Suprapubic skin (tissue), 4 donors: ENCODE results near the gene MCUR1. TPM values are rescaled to one million over a fixed set of nuclear protein-coding genes. Genes with fewer than 3 reads are reported as not detected.
A peak's percentile ranks its signal among the peaks of the same experiment; 100 is the strongest.

ENCODE experiments used
- DNase-seq, 2 donors: peaks; one replicate each; pipeline ENCODE4 v3.0.0-alpha.2; 2019; ENCODE audit warnings: low spot score in 2 of 2
- H3K27ac ChIP-seq: fragments of 200-600 bp; sonication (generic); one replicate; pipeline ENCODE4 v1.5.1; 2019
- H3K27me3 ChIP-seq: fragments of 200-600 bp; sonication (generic); one replicate; pipeline ENCODE4 v1.5.1; 2019
- H3K36me3 ChIP-seq: fragments of 200-600 bp; sonication (generic); one replicate; pipeline ENCODE4 v1.5.1; 2019
- H3K4me1 ChIP-seq: fragments of 200-600 bp; sonication (generic); one replicate; pipeline ENCODE4 v1.5.1; 2019
- H3K4me3 ChIP-seq: fragments of 200-600 bp; sonication (generic); one replicate; pipeline ENCODE4 v1.5.1; 2019; ENCODE audit warnings: mild to moderate bottlenecking
- H3K9me3 ChIP-seq: fragments of 200-600 bp; sonication (generic); one replicate; pipeline ENCODE4 v1.5.1; 2019
- EP300 ChIP-seq: sonication (generic); formaldehyde crosslinking; IDR thresholded peaks from one replicate; pipeline ENCODE4 v1.6.1; 2017; ENCODE audit warnings: antibody characterized with exemption
- POLR2A ChIP-seq, 2 donors: fragments of 450-650 bp; IDR thresholded peaks; one replicate each; pipeline ENCODE4 v1.6.1; 2017; ENCODE audit warnings: antibody characterized with exemption in 2 of 2, mild to moderate bottlenecking in 2 of 2, moderate library complexity in 2 of 2
- POLR2AphosphoS5 ChIP-seq, 3 donors: sonication (generic); formaldehyde crosslinking; IDR thresholded peaks; one replicate each; pipeline ENCODE4 v1.6.1; 2017; ENCODE audit warnings: antibody characterized with exemption in 3 of 3
- WGBS: methylation state at CpG from one replicate; pipeline ENCODE4 v1.1.5; 2018; 5-methylcytosine and 5-hydroxymethylcytosine counted together
- total RNA-seq, 4 donors: library from RNA; depleted of rRNA; stranded (reverse); fragments of >200 nt; gene quantifications; one replicate each; pipeline ENCODE4 v1.1.0, GENCODE V29; 2016
- TF ChIP-seq, protein P1 (sequence below), 2 donors: fragments of 200-600 bp in 1 of 2; fragments of 450-650 bp in 1 of 2; sonication (generic) in 1 of 2; IDR thresholded peaks; one replicate each; pipeline ENCODE4 v1.5.1; 2016 to 2019; ENCODE audit warnings: antibody characterized with exemption in 2 of 2, mild to moderate bottlenecking in 1 of 2, moderate library complexity in 1 of 2

The MCUR1 gene
- total RNA-seq, 4 donors from 2014 or later, result 20.8 to 30.7 (median 27.8) TPM

DNA sequence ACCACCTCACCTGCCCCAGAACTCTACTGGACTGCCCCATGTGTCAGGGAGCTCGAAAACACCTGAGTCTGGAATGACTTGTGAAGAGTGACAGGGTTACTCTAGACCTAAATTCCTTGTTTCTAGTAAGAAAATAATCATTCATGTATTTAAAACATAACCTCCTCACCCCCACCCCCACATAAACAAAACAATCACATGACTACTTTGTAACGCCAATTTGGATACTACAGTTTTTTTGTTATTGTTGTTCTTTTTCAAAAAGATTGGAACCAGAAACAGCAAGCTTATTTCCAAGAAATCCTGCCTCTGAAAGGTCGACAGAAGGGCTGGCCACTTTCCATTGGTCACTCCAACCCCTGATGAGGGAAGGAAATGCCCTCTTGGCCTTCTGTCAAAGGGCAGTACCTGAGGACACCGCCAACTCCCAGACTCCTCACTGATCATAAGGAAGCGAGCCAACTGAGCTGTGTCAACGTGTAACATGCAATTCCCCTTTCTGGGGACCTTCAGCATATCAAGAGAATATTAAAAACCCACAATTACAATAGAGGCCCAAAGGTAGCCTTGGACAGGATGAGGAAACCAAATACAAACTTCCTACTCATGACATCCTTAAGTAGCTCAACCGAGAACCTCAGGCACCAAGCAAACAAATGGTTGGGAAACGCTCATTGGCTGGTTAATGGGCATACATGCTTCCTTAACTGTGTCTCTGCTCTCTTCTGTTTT is 2.6 kb downstream of the MCUR1 start:
- H3K27ac ChIP-seq, result peak overlapping the region; percentile 34
- H3K27me3 ChIP-seq, result no peaks in the 10 kb centered on the region
- no peak for DNase-seq
- no peaks in the 10 kb centered on the region for H3K9me3 ChIP-seq
- H3K36me3 ChIP-seq, result peaks cover under 1% of the 10 kb centered on the region
- no peak overlapping the region for H3K4me3 ChIP-seq
- TF ChIP-seq EP300 (no peak), POLR2AphosphoS5 (IDR thresholded peaks at IDR 0.05) (no peak), POLR2A (IDR thresholded peaks at IDR 0.05) (no peak)
- TF ChIP-seq, protein P1, sequence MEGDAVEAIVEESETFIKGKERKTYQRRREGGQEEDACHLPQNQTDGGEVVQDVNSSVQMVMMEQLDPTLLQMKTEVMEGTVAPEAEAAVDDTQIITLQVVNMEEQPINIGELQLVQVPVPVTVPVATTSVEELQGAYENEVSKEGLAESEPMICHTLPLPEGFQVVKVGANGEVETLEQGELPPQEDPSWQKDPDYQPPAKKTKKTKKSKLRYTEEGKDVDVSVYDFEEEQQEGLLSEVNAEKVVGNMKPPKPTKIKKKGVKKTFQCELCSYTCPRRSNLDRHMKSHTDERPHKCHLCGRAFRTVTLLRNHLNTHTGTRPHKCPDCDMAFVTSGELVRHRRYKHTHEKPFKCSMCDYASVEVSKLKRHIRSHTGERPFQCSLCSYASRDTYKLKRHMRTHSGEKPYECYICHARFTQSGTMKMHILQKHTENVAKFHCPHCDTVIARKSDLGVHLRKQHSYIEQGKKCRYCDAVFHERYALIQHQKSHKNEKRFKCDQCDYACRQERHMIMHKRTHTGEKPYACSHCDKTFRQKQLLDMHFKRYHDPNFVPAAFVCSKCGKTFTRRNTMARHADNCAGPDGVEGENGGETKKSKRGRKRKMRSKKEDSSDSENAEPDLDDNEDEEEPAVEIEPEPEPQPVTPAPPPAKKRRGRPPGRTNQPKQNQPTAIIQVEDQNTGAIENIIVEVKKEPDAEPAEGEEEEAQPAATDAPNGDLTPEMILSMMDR (IDR thresholded peaks at IDR 0.05), result no peak
- 52% methylated on average over 8 of the region's 8 CpGs for WGBS
- peaks cover 32% of the 10 kb centered on the region for H3K4me1 ChIP-seq

DNA sequence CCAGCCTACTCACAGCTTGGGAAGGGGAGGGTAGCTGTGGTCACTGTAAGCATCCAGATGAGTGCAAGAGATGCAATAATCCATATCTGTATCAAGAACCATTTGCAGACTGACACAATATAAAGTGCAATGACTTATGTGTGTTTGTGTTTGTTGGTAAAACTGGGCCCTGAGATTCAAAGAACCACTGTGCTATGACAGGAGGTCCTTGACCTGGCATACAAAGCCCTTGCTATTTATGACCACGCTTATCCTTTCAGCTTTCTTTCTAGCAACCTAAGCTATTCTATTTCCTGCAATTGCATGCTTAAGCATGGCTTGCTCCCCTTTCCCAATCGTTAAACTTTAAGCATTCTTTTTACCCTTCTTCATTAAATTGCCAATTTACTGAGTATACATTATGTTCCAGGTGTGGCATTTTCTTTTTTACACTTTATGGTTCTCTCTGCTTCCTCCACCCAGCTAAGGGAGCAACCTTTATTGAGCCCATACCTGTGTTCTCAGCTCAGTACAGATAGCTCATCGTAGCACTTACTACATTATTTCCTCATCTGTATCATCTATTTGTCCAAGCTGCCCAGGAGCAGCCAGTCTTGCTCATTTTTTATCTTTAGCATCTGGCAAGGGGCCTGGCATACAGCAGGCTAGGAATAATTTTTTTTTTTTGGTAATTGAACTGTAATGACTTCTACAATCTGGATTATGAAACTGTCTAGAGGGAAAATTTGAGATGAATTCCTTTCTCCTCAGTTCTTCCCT is 3.5 kb downstream of the MCUR1 start:
- Histone ChIP-seq H3K27me3 (no peaks in the 10 kb centered on the region), H3K9me3 (no peaks in the 10 kb centered on the region), H3K27ac (peak overlapping the region; percentile 34), H3K4me3 (no peak overlapping the region), H3K4me1 (peaks cover 32% of the 10 kb centered on the region), H3K36me3 (peaks cover 9% of the 10 kb centered on the region)
- no peak for TF ChIP-seq POLR2AphosphoS5 (IDR thresholded peaks at IDR 0.05)
- TF ChIP-seq POLR2A (IDR thresholded peaks at IDR 0.05), result no peak
- TF ChIP-seq, protein P1 (IDR thresholded peaks at IDR 0.05), result no peak
- TF ChIP-seq EP300, result no peak
- no peak for DNase-seq
- WGBS, result 39% methylated on average over 3 of the region's 3 CpGs

DNA sequence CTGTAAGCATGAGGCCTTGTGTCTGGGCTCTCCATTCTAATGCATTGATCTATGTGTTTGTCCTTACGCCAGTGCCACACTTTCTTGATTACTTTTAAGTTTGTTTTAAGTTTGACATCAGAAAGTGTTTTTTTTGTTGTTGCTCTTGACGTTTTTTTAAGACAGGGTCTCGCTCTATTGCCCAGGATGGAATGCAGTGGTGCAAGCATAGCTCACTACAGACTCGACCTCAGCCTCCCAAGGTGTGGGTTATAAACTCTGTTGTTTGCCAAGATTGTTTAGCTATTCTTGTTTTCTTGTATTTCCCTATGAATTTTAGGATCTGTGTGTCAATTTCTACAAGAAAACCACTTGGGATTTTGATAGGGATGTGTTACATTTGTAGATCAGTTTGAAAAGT is 5.6 kb downstream of the MCUR1 start:
- no peak for DNase-seq

DNA sequence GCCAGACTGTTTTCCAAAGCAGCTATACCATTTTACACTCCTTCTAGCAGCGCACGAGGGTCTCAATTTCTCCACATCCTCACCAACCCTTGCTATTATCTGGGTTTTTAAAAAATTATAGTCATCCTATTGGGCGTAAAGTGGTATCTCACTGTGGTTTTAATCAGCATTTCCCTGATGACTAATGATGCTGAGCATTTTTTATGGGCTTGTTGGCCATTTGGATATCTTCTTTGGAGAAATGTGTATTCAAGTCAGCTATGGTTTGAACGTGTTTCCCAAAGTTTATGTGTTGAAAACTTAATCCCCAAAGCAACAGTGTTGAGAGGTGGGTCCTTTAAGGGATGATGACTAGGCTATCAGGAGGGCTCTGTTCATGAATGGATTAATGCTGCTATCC is 6.7 kb downstream of the MCUR1 start:
- Histone ChIP-seq H3K27me3 (no peaks in the 10 kb centered on the region), H3K4me1 (peaks cover 26% of the 10 kb centered on the region), H3K9me3 (no peaks in the 10 kb centered on the region), H3K4me3 (no peak overlapping the region), H3K36me3 (peaks cover 23% of the 10 kb centered on the region), H3K27ac (no peak overlapping the region)
- WGBS, result 84% methylated on average over 4 of the region's 4 CpGs
- TF ChIP-seq EP300 (no peak), POLR2AphosphoS5 (IDR thresholded peaks at IDR 0.05) (no peak), POLR2A (IDR thresholded peaks at IDR 0.05) (no peak)
- TF ChIP-seq, protein P1 (IDR thresholded peaks at IDR 0.05), result no peak
- no peak for DNase-seq

More for the DNA sequence above, 5.6 kb downstream of the MCUR1 start:
- no peaks in the 10 kb centered on the region for H3K27me3 ChIP-seq
- 90% methylated on average over 4 of the region's 4 CpGs for WGBS
- no peak overlapping the region for H3K27ac ChIP-seq
- H3K9me3 ChIP-seq, result no peaks in the 10 kb centered on the region
- TF ChIP-seq EP300 (no peak), POLR2A (IDR thresholded peaks at IDR 0.05) (no peak), POLR2AphosphoS5 (IDR thresholded peaks at IDR 0.05) (no peak)
- TF ChIP-seq, protein P1 (IDR thresholded peaks at IDR 0.05), result no peak
- H3K4me1 ChIP-seq, result peaks cover 32% of the 10 kb centered on the region
- peaks cover 22% of the 10 kb centered on the region for H3K36me3 ChIP-seq
- H3K4me3 ChIP-seq, result no peak overlapping the region

DNA sequence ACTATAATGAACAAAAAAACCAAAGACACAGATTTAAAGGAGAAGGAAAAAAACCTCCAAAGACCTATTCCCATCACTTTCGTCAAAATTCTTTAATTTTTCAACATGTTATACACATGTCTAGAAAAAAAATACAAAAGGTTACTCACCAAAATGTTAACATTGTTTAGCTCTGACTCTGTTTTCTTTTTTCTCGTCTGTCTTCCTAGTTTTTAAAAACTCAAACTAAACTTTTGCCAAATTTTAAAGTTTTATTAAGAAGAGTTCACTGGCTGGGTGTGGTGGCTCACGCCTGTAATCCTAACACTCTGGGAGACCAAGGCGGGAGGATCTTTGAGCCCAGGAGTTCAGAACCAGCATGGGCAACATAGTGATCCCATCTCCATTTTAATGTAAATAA is 10.8 kb downstream of the MCUR1 start:
- H3K36me3 ChIP-seq, result peaks cover 49% of the 10 kb centered on the region
- no peak for DNase-seq
- H3K27me3 ChIP-seq, result no peaks in the 10 kb centered on the region
- no peak overlapping the region for H3K4me3 ChIP-seq
- 89% methylated on average over 4 of the region's 4 CpGs for WGBS
- no peak overlapping the region for H3K27ac ChIP-seq
- TF ChIP-seq, protein P1 (IDR thresholded peaks at IDR 0.05), result no peak
- TF ChIP-seq POLR2A (IDR thresholded peaks at IDR 0.05) (no peak), EP300 (no peak), POLR2AphosphoS5 (IDR thresholded peaks at IDR 0.05) (no peak)
- no peaks in the 10 kb centered on the region for H3K9me3 ChIP-seq
- no peaks in the 10 kb centered on the region for H3K4me1 ChIP-seq
